HEK293T (cell line): ENCODE results near the gene STK40.

Source experiments
- CTCF ChIA-PET: fragments of 350-600 bp; formaldehyde crosslinking; extraction: SDS; loops from one replicate; lab custom pipeline; 2021; ENCODE audit warnings: antibody characterized with exemption, inconsistent platforms; lab: Yijun Ruan, JAX
- POLR2A ChIA-PET: fragments of 350-600 bp; formaldehyde crosslinking; extraction: SDS; loops from one replicate; lab custom pipeline; 2020; ENCODE audit warnings: antibody characterized with exemption, inconsistent platforms; lab: Yijun Ruan, JAX
- DNase-seq: peaks from one replicate; pipeline ENCODE4 v3.0.0; 2012; ENCODE audit warnings: mixed read lengths; ENCODE audit errors: extremely low spot score
- ARNT ChIP-seq: fragments of 450-650 bp; IDR thresholded peaks from 2 replicates; pipeline ENCODE4 v1.6.1; 2017; ENCODE audit warnings: mild to moderate bottlenecking
- BHLHE40 ChIP-seq: fragments of 450-650 bp; IDR thresholded peaks from 2 replicates; pipeline ENCODE4 v1.6.1; 2016; ENCODE audit warnings: mild to moderate bottlenecking, moderate library complexity, borderline replicate concordance
- CTBP1 ChIP-seq: fragments of 450-650 bp; IDR thresholded peaks from 2 replicates; pipeline ENCODE4 v1.6.1; 2016; ENCODE audit warnings: borderline replicate concordance
- ELF4 ChIP-seq: fragments of 450-650 bp; IDR thresholded peaks from 2 replicates; pipeline ENCODE4 v1.6.1; 2017; ENCODE audit warnings: antibody characterized with exemption
- FOXA1 ChIP-seq: fragments of 450-650 bp; IDR thresholded peaks from 2 replicates; pipeline ENCODE4 v1.6.1; 2016; ENCODE audit warnings: mild to moderate bottlenecking
- FOXK2 ChIP-seq: fragments of 450-650 bp; IDR thresholded peaks from 2 replicates; pipeline ENCODE4 v1.6.1; 2016; ENCODE audit warnings: mild to moderate bottlenecking
- FOXM1 ChIP-seq: fragments of 450-650 bp; IDR thresholded peaks from 2 replicates; pipeline ENCODE4 v1.6.1; 2017; ENCODE audit warnings: mild to moderate bottlenecking, borderline replicate concordance
- HDGF ChIP-seq: fragments of 450-650 bp; IDR thresholded peaks from 2 replicates; pipeline ENCODE4 v1.6.1; 2017; ENCODE audit warnings: antibody characterized with exemption, borderline replicate concordance
- L3MBTL2 ChIP-seq: fragments of 450-650 bp; conservative IDR thresholded peaks from 2 replicates; pipeline ENCODE4 v1.6.1; 2016; ENCODE audit warnings: mild to moderate bottlenecking
- LEF1 ChIP-seq: fragments of 450-650 bp; IDR thresholded peaks from 2 replicates; pipeline ENCODE4 v1.6.1; 2017; ENCODE audit warnings: mild to moderate bottlenecking, borderline replicate concordance
- NFRKB ChIP-seq: fragments of 450-650 bp; IDR thresholded peaks from 2 replicates; pipeline ENCODE4 v1.6.1; 2016; ENCODE audit warnings: mild to moderate bottlenecking, moderate library complexity
- PKNOX1 ChIP-seq: fragments of 450-650 bp; IDR thresholded peaks from 2 replicates; pipeline ENCODE4 v1.6.1; 2016
- SP1 ChIP-seq: fragments of 450-650 bp; IDR thresholded peaks from 2 replicates; pipeline ENCODE4 v1.6.1; 2017
- SUZ12 ChIP-seq: fragments of 450-650 bp; IDR thresholded peaks from 2 replicates; pipeline ENCODE4 v1.6.1; 2016; ENCODE audit warnings: mild to moderate bottlenecking
- TARDBP ChIP-seq: fragments of 450-650 bp; IDR thresholded peaks from 2 replicates; pipeline ENCODE4 v1.6.1; 2016
- ZNF384 ChIP-seq: fragments of 450-650 bp; IDR thresholded peaks from 2 replicates; pipeline ENCODE4 v1.6.1; 2016

STK40 gene

GRCh38 chr1:36365381-36365780 lies 20.3 kb downstream of the STK40 start:
- POLR2A ChIA-PET = no interaction called here
- TF ChIP-seq SP1 (no peak), HDGF (no peak), ZNF384 (no peak), FOXK2 (no peak), ELF4 (no peak), SUZ12 (no peak), FOXM1 (no peak), ARNT (no peak), LEF1 (no peak), BHLHE40 (no peak), PKNOX1 (no peak), NFRKB (no peak), CTBP1 (no peak), L3MBTL2 (no peak), FOXA1 (no peak), TARDBP (no peak)
- CTCF ChIA-PET = no interaction called here
- no peak for DNase-seq

- CTCF ChIA-PET = interaction anchor here (0.8 to 1.3 kb wide), 2 partner anchors 9 kb away, joined by 3 to 4 read pairs; no protein-coding TSS in a partner anchor
- no peak for TF ChIP-seq SP1
- TF ChIP-seq HDGF = no peak
- TF ChIP-seq L3MBTL2 = no peak
- no peak for TF ChIP-seq ELF4
- no peak for TF ChIP-seq FOXA1
- TF ChIP-seq PKNOX1 = no peak
- no peak for TF ChIP-seq SUZ12
- TF ChIP-seq CTBP1 = no peak
- no peak for TF ChIP-seq BHLHE40
- TF ChIP-seq LEF1 = no peak
- no peak for TF ChIP-seq NFRKB
- no peak for TF ChIP-seq TARDBP
- no peak for TF ChIP-seq ARNT
- no peak for TF ChIP-seq FOXK2
- no peak for TF ChIP-seq FOXM1
- TF ChIP-seq ZNF384 = no peak
- no peak for DNase-seq
- POLR2A ChIA-PET = interaction anchor here (1.8 kb wide), 1 partner anchor 27 kb away, joined by 6 read pairs; no protein-coding TSS in a partner anchor
These were observed 25.7 kb downstream of the STK40 start for GRCh38 chr1:36359911-36360550.

GRCh38 chr1:36359383-36359782 lies 26.3 kb downstream of the STK40 start:
- POLR2A ChIA-PET = interaction anchor here (1.8 kb wide), 1 partner anchor 28 kb away, joined by 6 read pairs; no protein-coding TSS in a partner anchor
- CTCF ChIA-PET = no interaction called here
- no peak for TF ChIP-seq ARNT
- no peak for TF ChIP-seq TARDBP
- no peak for TF ChIP-seq SP1
- no peak for TF ChIP-seq NFRKB
- DNase-seq = no peak

GRCh38 chr1:36358514-36359084 lies 27.1 kb downstream of the STK40 start:
- ChIA-PET CTCF (no interaction called here), POLR2A (no interaction called here)
- no peak for DNase-seq
- no peak for TF ChIP-seq SP1
- TF ChIP-seq FOXA1 = no peak
- TF ChIP-seq ARNT = no peak
- TF ChIP-seq CTBP1 = no peak
- no peak for TF ChIP-seq ZNF384
- no peak for TF ChIP-seq BHLHE40
- no peak for TF ChIP-seq NFRKB
- no peak for TF ChIP-seq SUZ12
- no peak for TF ChIP-seq TARDBP
- no peak for TF ChIP-seq FOXM1
- TF ChIP-seq L3MBTL2 = no peak
- TF ChIP-seq FOXK2 = no peak
- no peak for TF ChIP-seq HDGF
- no peak for TF ChIP-seq PKNOX1
- no peak for TF ChIP-seq ELF4
- no peak for TF ChIP-seq LEF1

- ChIA-PET POLR2A (no interaction called here), CTCF (no interaction called here)
- no peak for DNase-seq
- TF ChIP-seq HDGF (no peak), TARDBP (no peak), FOXA1 (no peak), CTBP1 (no peak), ELF4 (no peak), FOXK2 (no peak), NFRKB (no peak), BHLHE40 (no peak), L3MBTL2 (no peak), ZNF384 (no peak), ARNT (no peak), FOXM1 (no peak), LEF1 (no peak)
These were observed 29.9 kb downstream of the STK40 start for GRCh38 chr1:36355811-36356210.

- ChIA-PET CTCF (no interaction called here), POLR2A (no interaction called here)
- TF ChIP-seq TARDBP (no peak), CTBP1 (no peak), ARNT (no peak), PKNOX1 (no peak), SP1 (no peak), NFRKB (no peak), FOXA1 (no peak), L3MBTL2 (no peak), SUZ12 (no peak), FOXM1 (no peak), HDGF (no peak), ZNF384 (no peak), ELF4 (no peak), LEF1 (no peak), FOXK2 (no peak)
- no peak for DNase-seq
These were observed 31.2 kb downstream of the STK40 start for GRCh38 chr1:36354486-36354885.
